HG03439 (cell line): Measurements from ENCODE around the gene SDF4.

Experiments
- ATAC-seq: cut with Tn5 transposase; IDR thresholded peaks from one replicate; pipeline ENCODE4 v1.9.1; 2021; ENCODE audit warnings: mild to moderate bottlenecking, moderate library complexity; ENCODE audit not compliant: unreplicated experiment

SDF4 gene

DNA sequence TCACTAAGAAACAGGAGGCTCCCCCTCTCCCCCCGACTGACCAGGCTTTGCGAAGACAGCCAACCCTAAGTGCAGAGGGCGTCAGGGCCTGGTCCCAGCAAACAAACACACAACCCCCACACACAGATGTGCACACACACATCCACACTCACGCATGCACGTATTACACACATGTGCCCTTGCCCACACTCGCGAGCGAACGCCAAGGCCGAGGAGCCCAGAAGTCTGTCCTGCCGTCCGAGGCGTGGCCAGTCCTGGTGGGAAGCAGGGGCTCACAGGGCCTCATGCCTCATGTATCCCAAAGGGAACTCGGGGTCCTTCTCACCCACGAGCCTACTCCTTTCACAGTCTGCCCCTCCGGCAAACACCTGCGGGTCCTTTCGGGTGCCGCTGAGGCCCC is 2.0 kb downstream of the SDF4 start:
- ATAC-seq, result no peak

DNA sequence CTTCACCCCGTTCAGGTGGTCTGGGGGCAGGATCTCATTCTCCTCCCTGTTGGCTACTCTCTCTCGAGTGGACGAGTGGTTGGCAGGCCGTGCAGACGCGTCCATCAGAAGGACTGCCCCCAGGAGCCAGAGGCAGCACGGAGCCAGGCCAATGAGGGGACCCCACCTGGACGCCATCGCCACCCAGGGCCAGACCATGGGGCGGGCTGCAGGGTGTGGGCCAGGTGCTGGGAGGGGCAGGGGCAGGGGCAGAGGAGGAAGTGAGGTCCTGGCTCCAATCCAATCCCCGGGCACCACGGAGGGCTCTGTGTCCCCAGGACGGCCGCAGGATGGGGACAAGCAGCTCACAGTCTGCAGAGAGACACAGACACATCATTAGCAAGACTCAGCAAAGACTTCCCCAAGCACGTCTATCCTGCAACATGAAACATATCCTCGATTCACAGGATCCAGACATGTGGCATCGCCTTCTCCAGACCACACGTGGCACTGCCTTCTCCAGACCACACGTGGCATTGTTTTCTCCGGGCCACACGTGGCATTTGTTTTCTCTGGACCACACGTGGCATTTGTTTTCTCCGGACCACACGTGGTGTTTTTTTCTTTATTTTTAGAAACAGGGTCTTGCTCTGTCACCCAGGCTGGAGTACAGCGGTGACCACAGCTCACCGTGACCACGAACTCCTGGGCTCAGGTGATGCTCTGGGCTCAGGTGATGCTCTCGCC is 3.0 kb downstream of the SDF4 start:
- ATAC-seq, result no peak

DNA sequence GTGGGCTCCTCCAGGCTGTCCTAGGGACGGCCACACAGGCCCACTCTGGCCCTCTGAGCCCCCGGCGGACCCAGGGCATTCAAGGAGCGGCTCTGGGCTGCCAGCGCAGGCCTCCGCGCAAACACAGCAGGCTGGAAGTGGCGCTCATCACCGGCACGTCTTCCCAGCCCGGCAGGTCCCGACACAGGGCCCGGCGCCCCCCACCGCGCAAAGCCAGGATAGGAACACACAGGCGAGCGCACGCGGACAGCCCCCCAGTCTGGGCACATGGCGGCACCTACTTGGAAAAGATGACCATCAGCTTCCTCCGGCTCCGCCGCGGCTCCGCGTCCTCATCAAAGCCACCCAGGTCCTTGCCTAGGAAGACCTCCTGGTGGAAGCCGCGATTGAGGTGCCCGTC is 3.6 kb downstream of the SDF4 start:
- no peak for ATAC-seq

DNA sequence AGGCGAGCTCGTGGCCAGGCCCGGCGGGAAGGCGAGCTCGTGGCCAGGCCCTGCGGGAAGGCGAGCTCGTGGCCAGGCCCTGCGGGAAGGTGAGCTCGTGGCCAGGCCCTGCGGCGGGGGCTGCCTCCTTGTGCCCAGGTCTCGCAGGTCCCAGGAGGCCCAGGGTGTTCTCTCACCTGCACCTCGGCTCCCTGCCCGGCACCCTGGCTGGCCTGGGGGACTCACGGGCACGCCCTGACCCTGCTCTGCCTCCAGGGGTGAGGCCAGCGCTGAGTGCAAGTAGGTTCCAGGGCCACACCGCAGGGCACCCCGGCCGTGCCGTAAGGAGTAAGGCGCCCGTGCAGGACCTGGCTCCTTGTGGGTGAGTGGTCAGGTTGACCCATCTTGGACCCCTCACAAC is 4.4 kb downstream of the SDF4 start:
- ATAC-seq, result no peak

DNA sequence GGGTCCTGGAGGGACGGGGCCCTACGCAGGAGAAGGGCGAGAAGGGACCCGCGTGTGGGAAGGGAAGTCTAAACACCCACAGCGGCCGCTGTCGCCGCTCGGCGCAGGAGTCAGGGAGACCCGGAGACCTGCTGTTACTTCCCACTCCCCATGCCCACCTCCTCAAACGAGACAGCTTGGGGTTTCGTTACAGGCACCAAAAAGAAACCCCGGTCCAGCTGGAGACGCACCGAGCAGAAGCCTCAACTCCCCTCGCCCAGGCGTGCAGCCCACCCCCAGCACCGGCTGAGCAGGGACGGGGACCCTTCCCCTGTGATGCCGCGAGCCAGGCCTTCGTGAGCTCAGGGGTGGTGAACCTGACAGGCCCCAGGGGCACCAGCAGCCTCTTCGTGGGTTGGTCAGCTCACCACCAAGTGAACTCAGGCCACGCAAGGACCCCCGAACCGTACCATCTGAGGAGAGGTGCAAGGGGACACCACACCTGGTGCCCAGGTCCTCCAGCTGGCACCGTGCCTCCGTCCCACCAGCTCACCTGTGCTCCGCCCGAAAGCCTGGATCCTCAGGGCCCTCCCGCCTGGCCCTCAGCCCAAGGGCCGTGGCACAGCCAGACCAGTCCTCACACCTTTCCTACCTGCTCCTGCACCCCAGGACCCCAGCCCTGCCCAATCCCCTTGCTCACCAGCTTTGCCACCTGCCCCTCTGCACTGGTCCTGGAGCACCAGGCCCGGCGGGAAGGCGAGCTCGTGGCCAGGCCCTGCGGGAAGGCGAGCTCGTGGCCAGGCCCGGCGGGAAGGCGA is 5.0 kb downstream of the SDF4 start:
- ATAC-seq, result no peak

DNA sequence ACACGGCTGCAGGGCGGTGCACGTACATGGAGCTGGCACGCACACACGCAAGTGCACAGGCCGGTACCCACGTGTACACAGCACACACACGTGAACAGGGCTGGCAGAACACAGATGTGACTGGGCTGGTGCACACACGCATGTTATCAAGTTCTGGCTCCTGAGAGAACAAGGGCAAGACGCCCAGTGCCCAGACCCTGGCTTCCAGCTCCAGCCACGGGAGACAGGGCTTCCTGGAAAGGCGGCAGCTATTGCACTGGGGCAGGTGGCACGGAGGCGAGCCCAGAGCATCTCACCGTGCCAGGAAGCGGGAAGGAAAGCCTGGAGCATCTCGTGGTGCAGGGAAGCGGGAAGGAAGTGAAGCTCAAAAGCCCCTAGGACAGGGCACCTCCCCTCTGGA is 5.9 kb downstream of the SDF4 start:
- ATAC-seq, result no peak

DNA sequence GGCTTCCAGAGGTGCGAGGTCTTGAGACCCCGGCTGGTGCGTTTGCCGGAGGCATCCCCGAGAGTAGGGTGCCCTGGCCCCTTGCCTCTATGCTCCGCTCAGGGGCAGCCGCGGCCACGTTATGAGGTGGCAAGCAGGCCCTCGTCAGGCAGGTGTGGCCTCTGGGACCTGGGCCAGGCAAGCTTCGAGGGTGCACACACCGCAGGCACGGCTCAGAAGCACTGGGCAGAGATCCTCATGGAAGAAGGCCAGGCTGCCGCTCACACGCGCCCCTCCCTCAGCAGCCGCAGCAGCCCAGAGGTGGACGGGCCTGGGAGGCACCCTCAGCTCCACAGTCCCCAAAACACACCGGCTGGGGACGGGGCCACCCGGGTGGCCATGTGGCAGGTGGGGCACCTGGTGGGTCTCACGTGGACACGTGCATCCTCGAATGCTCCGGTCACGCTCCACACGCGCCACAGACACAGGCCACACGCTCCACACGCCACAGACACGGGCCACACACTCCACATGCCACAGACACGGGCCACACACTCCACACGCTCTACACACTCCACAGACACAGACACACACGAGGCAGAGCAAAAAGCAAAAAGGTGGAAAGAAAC is 6.5 kb downstream of the SDF4 start:
- no peak for ATAC-seq

DNA sequence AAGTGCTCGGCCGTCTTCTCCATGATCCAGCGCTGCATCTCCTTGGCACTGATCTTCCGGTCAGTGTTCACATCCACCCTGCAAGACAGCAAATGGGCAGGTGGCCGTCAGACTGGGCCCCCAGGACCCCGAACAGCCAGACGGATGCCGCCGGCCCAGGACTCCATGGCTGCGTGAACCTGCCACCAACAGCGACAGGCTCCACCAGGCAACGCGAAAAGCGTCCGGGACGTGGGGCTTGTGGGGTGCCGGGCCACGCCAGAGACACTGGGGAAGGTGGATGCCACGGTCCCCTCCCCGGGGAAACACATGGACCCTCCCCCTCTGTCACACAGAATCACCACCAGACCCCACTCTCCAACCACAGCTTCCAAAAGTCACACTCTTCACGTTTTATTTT is 7.9 kb downstream of the SDF4 start:
- no peak for ATAC-seq

GRCh38 chr1:1223321-1223720 is 8.5 kb downstream of the SDF4 start:
- no peak for ATAC-seq

GRCh38 chr1:1222575-1223225 is 9.1 kb downstream of the SDF4 start:
- no peak for ATAC-seq

- no peak for ATAC-seq
Measured at GRCh38 chr1:1221887-1222574, 9.8 kb downstream of the SDF4 start.

DNA sequence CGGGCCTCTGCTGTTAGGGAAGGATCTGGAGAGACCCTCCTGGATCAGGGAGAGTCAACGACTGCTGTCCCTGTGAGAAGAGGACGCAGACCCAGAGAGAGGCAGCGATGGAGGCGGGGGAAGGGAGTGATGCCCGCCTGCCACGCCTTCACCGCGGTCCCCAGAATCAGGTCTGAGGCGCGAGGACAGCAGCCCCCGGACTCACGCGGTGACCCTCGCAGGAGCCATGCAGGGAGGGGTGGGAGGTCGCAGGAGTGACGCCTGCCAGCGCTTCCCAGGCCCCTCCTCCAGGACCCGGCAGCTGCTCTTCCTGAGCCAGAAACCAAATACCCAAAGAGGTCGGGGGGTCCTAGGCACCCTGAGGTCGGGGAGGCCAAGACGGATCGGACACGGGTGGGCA is 11.6 kb downstream of the SDF4 start:
- no peak for ATAC-seq

DNA sequence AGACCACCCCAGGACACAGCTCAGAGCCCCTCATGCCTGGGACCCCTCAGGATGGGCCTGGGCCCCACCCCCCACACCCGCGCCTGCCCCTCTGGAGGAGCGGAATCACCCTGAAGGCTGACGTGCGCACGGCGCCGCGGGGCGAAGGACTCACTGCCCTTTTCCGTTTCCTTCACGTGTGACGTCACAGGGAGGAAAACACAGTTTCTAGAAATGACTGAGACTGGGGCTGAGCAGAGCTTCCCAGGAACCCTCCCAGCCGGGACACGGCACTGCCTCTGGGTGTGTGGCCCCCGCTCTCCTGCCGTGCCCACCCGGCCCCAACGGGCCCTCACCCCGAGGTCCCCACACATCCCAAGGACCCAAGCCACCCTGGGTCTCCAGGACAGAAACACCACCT is 12.5 kb downstream of the SDF4 start:
- no peak for ATAC-seq

- ATAC-seq, result no peak
Measured at GRCh38 chr1:1218524-1219200, 13.1 kb downstream of the SDF4 start.

- no peak for ATAC-seq
Measured at GRCh38 chr1:1217621-1218523, 13.9 kb downstream of the SDF4 start.

- no peak for ATAC-seq
Measured at GRCh38 chr1:1216770-1217620, 14.8 kb downstream of the SDF4 start.

DNA sequence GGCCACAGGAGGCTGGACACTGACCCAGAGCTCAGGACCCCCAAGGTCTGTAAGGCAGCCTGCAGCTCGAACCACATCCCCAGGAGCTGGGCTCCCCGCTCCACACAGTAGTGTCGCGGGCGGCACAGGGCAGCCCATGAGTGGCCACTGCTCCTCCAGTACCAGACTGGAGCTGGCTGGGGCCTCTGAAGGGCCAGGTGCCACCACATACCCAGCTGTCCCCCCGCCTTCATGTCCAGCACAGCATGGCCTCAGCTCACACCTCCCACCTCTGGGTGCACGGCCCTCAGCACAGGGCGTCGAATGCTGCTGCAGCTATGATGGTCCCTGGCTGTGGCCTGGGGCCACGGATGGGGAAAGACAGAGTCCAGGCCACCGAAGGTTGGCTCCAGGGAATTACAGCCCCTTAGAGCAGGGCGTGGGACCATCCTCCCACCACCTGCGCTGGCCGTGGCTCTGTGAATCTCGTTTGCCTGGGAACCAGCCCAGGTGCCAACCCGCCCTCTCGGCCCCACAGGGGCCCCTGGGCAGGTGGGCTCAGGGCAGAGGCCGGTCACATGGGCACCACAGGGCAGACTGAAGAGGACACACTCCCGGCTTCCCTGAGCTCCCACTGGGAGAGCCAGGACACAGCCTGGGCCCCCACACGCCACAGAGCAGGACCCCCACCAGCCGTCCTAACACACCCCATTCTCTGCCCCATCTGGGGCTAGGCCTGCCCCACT is 15.8 kb downstream of the SDF4 start:
- ATAC-seq, result no peak
